ENCODE results near the gene NINJ1.

GRCh38 chr9:93077811-93078210, 56.2 kb downstream of the NINJ1 start:
- TF ChIP-seq CTCF (IDR thresholded peaks at IDR 0.05 in 4 of 5, conservative IDR thresholded peaks at IDR 0.05 in 1 of 5) (no peak), POLR2A (IDR thresholded peaks at IDR 0.05) (no peak)
